Activated T-helper 1 cell treated with Interleukin-2 at 50 U/mL for 16 hours (primary cell): ENCODE measurements around the gene SEC31B.

Experiments
- DNase-seq: peaks from one replicate; pipeline ENCODE4 v3.0.0-alpha.2; 2020; ENCODE audit warnings: low read depth

The SEC31B gene

DNA sequence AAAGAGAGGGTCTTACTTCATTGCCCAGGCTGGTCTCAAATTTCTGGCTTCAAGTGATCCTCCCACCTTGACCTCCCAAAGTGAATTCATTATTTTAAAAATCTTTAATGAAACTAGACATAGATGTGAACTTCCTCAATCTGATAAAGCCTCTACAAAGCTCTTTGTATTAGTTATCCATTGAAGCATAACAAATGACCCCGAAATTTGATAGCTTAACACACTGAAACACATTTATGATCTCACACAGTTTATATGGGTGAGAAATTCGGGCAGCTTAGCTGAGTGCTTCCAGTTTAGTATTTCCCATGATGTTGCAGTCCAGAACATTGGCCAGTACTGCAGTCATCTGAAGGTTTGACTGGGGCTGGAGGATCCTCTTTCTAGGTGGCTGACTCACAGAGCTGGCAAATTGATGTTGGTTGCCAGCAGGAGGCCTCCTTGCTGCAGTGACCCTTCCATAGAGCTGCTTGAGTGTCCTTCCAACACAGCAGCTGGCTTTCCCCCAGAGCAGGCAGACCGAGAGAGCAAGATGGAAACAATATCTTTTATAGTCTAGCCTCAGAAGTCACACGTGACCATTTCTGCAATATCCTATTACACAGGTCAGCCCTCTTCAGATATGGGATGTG lies 73.4 kb downstream of the SEC31B start:
- DNase-seq: no peak

- DNase-seq: no peak
Observed at GRCh38 chr10:100442548-100442947, 77.1 kb downstream of the SEC31B start.

DNA sequence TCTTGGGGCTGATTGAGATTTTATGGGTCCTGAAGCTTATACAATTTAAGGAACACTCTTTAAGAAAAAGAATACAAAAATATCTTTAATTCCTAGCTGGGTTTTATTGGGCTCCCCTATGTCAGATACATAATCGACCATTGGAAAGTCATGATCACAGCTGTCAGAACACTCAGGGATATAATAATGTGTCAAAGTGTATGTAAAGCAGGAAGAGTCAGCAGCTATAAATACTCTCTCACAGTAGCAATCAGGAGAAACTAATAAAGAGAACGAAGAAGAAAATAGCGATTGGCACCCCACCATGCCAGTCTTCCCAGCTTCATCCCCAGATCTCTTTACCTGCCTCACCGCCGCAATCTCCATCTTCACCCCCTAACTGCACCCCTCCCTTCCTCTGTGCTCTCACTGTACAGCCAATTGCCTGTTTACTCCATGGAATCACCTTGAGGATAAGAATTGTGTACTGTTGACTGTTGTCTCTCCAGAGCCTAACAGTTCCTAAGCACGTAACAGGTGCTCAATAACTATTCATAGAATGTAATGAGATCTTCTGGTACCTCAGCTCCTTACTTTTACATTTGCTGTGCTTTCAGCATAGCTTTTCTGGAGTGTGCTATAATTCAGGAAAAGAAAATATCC lies 80.9 kb downstream of the SEC31B start:
- DNase-seq: no peak
